Osteocyte (in vitro differentiated cells): ENCODE results near the gene ZBTB5. TPM values are rescaled to one million over a fixed set of nuclear protein-coding genes. Genes with fewer than 3 reads are reported as not detected.
A peak's percentile ranks its signal among the peaks of the same experiment; 100 is the strongest.

Source experiments
- DNase-seq: peaks from one replicate; pipeline ENCODE4 v3.0.0; 2021; ENCODE audit warnings: mixed read lengths; ENCODE audit not compliant: unreplicated experiment; ENCODE audit errors: extremely low spot score
- H3K27ac Mint-ChIP-seq: one replicate; pipeline ENCODE4 v1.8.0; 2021; ENCODE audit warnings: mild to moderate bottlenecking, mixed read lengths; ENCODE audit not compliant: unreplicated experiment
- H3K27me3 Mint-ChIP-seq: one replicate; pipeline ENCODE4 v1.8.0; 2021; ENCODE audit warnings: mixed read lengths; ENCODE audit not compliant: unreplicated experiment
- H3K36me3 Mint-ChIP-seq: one replicate; pipeline ENCODE4 v1.8.0; 2021; ENCODE audit warnings: mixed read lengths; ENCODE audit not compliant: unreplicated experiment
- H3K4me1 Mint-ChIP-seq: one replicate; pipeline ENCODE4 v1.8.0; 2021; ENCODE audit warnings: mixed read lengths; ENCODE audit not compliant: unreplicated experiment
- H3K4me3 Mint-ChIP-seq: one replicate; pipeline ENCODE4 v1.8.0; 2021; ENCODE audit warnings: mild to moderate bottlenecking, moderate library complexity, mixed read lengths; ENCODE audit not compliant: unreplicated experiment
- H3K9me3 Mint-ChIP-seq: one replicate; pipeline ENCODE4 v1.8.0; 2021; ENCODE audit warnings: mixed read lengths; ENCODE audit not compliant: unreplicated experiment
- total RNA-seq: library from RNA; stranded (reverse); gene quantifications from 2 replicates; pipeline ENCODE4 v1.2.1, GENCODE V29; 2021
- TF ChIP-seq, protein P1 (sequence below): fragments of 200-600 bp; sonication (generic); IDR thresholded peaks from 2 replicates; pipeline ENCODE4 v1.5.0; 2021; ENCODE audit warnings: antibody characterized with exemption, mild to moderate bottlenecking, moderate library complexity

Gene ZBTB5
- total RNA-seq, 1 donor from 2014 or later: 16.3 TPM

DNA sequence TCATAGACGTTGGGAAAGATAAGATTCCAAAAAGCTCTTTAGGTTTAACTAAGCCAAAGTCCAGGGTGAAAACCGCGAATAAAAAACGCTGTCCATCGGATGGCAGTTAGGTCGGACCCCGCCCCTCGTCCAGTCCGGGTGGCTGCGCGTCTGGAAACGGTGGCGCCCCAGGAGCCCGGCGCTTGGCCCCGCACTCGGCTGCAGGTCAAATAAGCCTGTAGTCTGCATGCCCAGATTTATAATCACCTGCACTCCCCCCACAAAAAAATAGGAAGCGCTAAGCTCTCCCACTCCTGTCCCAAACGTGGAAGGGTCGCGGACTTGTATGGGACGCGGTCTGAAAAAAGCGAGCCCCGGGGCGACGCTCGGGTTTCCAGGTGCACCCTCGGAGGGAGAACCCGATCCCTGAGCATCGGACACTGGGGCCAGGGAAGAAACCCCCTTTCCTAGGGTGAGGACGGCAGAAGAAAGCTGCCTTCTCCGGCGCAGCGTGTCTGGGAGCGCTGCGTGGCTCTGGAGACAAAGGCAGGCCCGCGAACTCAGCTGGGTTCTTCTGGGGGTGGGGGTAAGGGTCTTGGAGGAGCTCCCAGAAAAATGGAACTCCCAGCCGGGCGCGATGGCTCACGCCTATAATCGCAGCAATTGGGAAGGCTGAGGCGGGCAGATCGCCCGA lies 923 bp upstream of the ZBTB5 start:
- TF ChIP-seq, protein P1, sequence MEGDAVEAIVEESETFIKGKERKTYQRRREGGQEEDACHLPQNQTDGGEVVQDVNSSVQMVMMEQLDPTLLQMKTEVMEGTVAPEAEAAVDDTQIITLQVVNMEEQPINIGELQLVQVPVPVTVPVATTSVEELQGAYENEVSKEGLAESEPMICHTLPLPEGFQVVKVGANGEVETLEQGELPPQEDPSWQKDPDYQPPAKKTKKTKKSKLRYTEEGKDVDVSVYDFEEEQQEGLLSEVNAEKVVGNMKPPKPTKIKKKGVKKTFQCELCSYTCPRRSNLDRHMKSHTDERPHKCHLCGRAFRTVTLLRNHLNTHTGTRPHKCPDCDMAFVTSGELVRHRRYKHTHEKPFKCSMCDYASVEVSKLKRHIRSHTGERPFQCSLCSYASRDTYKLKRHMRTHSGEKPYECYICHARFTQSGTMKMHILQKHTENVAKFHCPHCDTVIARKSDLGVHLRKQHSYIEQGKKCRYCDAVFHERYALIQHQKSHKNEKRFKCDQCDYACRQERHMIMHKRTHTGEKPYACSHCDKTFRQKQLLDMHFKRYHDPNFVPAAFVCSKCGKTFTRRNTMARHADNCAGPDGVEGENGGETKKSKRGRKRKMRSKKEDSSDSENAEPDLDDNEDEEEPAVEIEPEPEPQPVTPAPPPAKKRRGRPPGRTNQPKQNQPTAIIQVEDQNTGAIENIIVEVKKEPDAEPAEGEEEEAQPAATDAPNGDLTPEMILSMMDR: no peak
- peaks cover 35% of the 10 kb centered on the region for H3K4me1 Mint-ChIP-seq
- H3K36me3 Mint-ChIP-seq: peaks cover 5% of the 10 kb centered on the region
- H3K9me3 Mint-ChIP-seq: no peaks in the 10 kb centered on the region
- DNase-seq: peak; percentile 94
- H3K27me3 Mint-ChIP-seq: no peaks in the 10 kb centered on the region
- H3K4me3 Mint-ChIP-seq: peak overlapping the region; percentile 90
- peak overlapping the region; percentile 98 for H3K27ac Mint-ChIP-seq

DNA sequence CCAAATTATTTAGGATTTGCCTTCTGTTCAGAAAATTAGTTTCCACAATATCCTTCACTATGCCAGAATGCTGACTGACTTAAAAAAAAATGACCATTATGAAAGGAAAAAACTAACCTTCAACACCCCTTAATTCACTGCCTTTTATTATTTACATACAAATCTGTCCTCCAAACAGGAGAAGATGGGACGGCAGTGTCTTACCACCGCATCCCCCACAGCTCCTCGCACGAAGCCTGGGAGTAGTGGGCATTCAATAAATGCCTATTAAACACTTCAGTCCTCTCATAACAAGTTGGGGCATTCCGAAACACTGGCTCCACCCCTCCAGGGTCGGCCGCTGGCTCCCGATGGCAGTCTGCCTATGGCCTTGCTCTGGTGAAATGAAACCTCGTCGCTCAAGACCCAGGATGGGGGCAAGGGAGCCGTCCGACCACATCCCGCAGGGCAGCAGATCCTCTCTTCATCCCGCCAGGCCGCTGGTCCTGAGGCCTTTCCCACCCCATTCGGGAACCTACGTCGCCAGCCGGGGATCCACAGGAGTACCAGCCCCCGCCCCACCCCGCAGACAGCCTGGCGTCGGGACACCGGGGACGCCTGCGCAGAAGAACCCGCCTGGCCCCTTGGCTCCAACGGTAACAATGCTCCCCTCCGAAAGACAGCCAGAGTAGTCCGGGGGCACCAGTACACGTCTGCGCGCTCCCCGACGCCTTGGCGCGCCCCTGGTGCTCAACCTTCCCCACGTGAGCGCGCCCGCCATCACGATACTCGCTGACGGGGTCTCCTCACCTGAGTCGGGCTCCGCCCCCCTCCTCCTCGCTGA lies 613 bp downstream of the ZBTB5 start:
- TF ChIP-seq, protein P1: no peak
- peaks cover 38% of the 10 kb centered on the region for H3K4me1 Mint-ChIP-seq
- DNase-seq: peak; percentile 91
- peak overlapping the region; percentile 98 for H3K27ac Mint-ChIP-seq
- no peaks in the 10 kb centered on the region for H3K27me3 Mint-ChIP-seq
- no peaks in the 10 kb centered on the region for H3K9me3 Mint-ChIP-seq
- peak overlapping the region; percentile 90 for H3K4me3 Mint-ChIP-seq
- peaks cover 7% of the 10 kb centered on the region for H3K36me3 Mint-ChIP-seq

DNA sequence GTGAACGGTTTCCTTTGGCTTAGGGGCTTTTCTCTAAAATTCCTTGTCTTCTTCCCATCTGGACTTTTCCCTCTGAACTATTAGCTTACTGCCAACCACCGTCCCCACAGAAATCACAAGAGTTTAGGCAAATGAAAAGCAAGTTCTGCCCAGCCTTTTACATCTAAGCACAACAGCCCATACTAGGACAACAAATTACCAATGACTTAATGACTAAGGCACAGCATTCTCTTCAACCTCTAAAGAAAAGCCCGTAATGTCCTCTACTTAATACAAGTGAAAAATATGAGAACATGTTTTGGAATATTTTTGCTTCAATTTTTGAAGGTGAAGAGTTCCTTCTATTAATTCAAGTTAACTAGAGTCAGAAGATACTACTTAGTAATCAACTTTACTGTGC lies 1.2 kb downstream of the ZBTB5 start:
- H3K27me3 Mint-ChIP-seq: no peaks in the 10 kb centered on the region
- TF ChIP-seq, protein P1: no peak

DNA sequence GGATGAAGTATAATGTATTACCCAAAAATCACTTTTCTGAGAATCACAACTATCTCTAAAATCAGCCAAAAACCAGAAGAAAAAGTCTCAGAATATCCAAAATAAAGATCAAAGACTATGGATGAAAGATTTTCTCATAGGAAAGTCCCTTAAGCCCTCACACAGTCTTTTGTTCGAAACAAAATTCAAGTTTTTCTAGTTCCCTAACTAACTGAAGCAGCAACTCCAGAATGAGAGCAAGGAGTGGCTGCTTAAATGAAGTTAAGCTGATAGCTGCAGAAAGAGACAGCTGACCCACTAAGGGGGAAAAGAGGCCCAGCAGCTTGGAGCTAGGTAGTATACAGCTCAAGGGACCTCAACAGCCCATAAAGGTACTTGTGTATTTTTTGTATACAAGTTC lies 8.4 kb downstream of the ZBTB5 start:
- H3K27ac Mint-ChIP-seq: no peak overlapping the region
- H3K4me1 Mint-ChIP-seq: peaks cover 12% of the 10 kb centered on the region
- TF ChIP-seq, protein P1: no peak

More for the DNA sequence above, 1.2 kb downstream of the ZBTB5 start:
- no peak for DNase-seq
- H3K4me3 Mint-ChIP-seq: peak overlapping the region; percentile 90
- peaks cover 40% of the 10 kb centered on the region for H3K4me1 Mint-ChIP-seq
- no peaks in the 10 kb centered on the region for H3K9me3 Mint-ChIP-seq
- peak overlapping the region; percentile 98 for H3K27ac Mint-ChIP-seq
- peaks cover 7% of the 10 kb centered on the region for H3K36me3 Mint-ChIP-seq

More for the DNA sequence above, 8.4 kb downstream of the ZBTB5 start:
- DNase-seq: no peak
- H3K4me3 Mint-ChIP-seq: no peak overlapping the region
- no peaks in the 10 kb centered on the region for H3K9me3 Mint-ChIP-seq
- peaks cover 17% of the 10 kb centered on the region for H3K36me3 Mint-ChIP-seq
- H3K27me3 Mint-ChIP-seq: no peaks in the 10 kb centered on the region
